K562 (cell line): ENCODE data around the gene PPP4R1. TPM values are rescaled to one million over a fixed set of nuclear protein-coding genes. Genes with fewer than 3 reads are reported as not detected.

ENCODE experiments used
- CHD7 ChIP-seq: fragments of 200-600 bp; sonication (generic); IDR thresholded peaks from one replicate; pipeline ENCODE4 v1.6.1; 2012; ENCODE audit warnings: mild to moderate bottlenecking, low read depth, low read length, inconsistent platforms
- ESRRB ChIP-seq: fragments of 250-450 bp; sonication (Bioruptor Pico); IDR thresholded peaks from 2 replicates; pipeline ENCODE4 v1.5.0; 2020; ENCODE audit warnings: mild to moderate bottlenecking, moderate library complexity, borderline replicate concordance
- MECOM ChIP-seq: fragments of 250-450 bp; sonication (Bioruptor Pico); IDR thresholded peaks from 2 replicates; pipeline ENCODE4 v1.8.0; 2022; ENCODE audit warnings: inconsistent platforms
- NR1H2 ChIP-seq: sonication (generic); formaldehyde crosslinking; IDR thresholded peaks from 2 replicates; pipeline ENCODE4 v1.4.0; 2020; ENCODE audit warnings: mild to moderate bottlenecking, missing genetic modification reagents
- POLR2AphosphoS5 ChIP-seq: IDR thresholded peaks from 2 replicates; pipeline ENCODE4 v1.6.1; 2011; ENCODE audit warnings: mild to moderate bottlenecking, low read depth, low read length, moderate library complexity; ENCODE audit not compliant: control insufficient read depth, insufficient read depth
- YBX1 ChIP-seq: fragments of 450-650 bp; IDR thresholded peaks from 2 replicates; pipeline ENCODE4 v1.7.1; 2016; ENCODE audit warnings: mild to moderate bottlenecking
- ZFP91 ChIP-seq: sonication (generic); formaldehyde crosslinking; IDR thresholded peaks from 2 replicates; pipeline ENCODE4 v1.8.0; 2022; ENCODE audit warnings: mild to moderate bottlenecking, missing genetic modification reagents
- polyA plus RNA-seq, 8 experiments: library from polyadenylated mRNA; depleted of rRNA in 4 of 8; stranded (reverse) in 5 of 8; unstranded in 3 of 8; fragments of >200 nt; fragmentation: Nextera tagmentation in 2 of 8; fragmentation: Illumina TruSeq in 1 of 8; extraction: Ambion mirVana in 2 of 8; extraction: Trizol in 1 of 8; gene quantifications; 2 replicates each; pipeline versions ENCODE4 v1.2.1 to v1.2.3, GENCODE V29; 2011 to 2014; ENCODE audit warnings: inconsistent platforms in 1 of 8, missing spikeins in 1 of 8
- total RNA-seq, 7 experiments: library from RNA; depleted of rRNA in 6 of 7; stranded (reverse); fragments of >200 nt in 6 of 7; fragmentation: Illumina TruSeq in 2 of 7; extraction: Trizol in 2 of 7; gene quantifications; 2 replicates each; pipeline versions ENCODE4 v1.2.1 to v1.2.3, GENCODE V29; 2011 to 2021; ENCODE audit warnings: low replicate concordance in 1 of 7
- TF ChIP-seq, protein P1 (sequence below), 2 experiments: IDR thresholded peaks in 1 of 2; conservative IDR thresholded peaks in 1 of 2; 2 replicates each; pipeline ENCODE4 v1.6.1; 2016; ENCODE audit warnings: low read depth in 2 of 2, mild to moderate bottlenecking in 1 of 2, missing compliant biosample characterization in 1 of 2, missing genetic modification characterization in 1 of 2, moderate library complexity in 1 of 2
- TF ChIP-seq, protein P2 (sequence below): sonication (generic); formaldehyde crosslinking; IDR thresholded peaks from 2 replicates; pipeline ENCODE4 v1.8.1; 2022; ENCODE audit warnings: missing genetic modification reagents

PPP4R1 gene
- total and polyA plus RNA-seq, 9 of the 15 experiments (the other 6 are each of a cell fraction or from before 2014, with no cell fraction given): 23.5 to 136 (median 84.5) TPM

DNA sequence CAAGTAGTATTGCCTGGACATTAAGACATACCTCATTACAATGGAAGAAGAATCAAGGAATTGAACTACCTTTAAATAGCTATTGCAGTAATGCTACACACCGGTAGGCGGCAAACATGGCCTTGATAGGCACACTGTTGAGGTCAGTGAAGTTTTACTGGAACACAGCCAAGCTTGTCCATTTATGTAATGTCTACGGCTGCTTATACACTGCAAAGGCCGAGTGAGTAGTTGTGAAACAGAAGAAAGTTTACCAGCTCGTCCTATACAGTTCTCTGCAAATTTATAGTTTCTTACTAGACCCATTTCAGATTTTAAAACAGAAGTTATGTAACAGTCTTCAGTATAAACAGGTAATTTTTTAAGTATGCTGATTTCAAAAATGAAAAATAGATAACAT is 38.8 kb downstream of the PPP4R1 start (continued):
- TF ChIP-seq ZFP91 (CRISPR knock-in tag) (no peak), NR1H2 (CRISPR knock-in tag) (no peak), CHD7 (no peak), MECOM (CRISPR knock-in tag) (no peak), ESRRB (CRISPR knock-in tag) (no peak), POLR2AphosphoS5 (peak; percentile 50; the same call in 1 of the 2 replicates), YBX1 (no peak)
- TF ChIP-seq, protein P1, sequence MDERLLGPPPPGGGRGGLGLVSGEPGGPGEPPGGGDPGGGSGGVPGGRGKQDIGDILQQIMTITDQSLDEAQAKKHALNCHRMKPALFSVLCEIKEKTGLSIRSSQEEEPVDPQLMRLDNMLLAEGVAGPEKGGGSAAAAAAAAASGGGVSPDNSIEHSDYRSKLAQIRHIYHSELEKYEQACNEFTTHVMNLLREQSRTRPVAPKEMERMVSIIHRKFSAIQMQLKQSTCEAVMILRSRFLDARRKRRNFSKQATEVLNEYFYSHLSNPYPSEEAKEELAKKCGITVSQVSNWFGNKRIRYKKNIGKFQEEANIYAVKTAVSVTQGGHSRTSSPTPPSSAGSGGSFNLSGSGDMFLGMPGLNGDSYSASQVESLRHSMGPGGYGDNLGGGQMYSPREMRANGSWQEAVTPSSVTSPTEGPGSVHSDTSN (CRISPR knock-in tag; IDR thresholded peaks at IDR 0.05; ENCODE audit: low read depth): no peak
- TF ChIP-seq, protein P1 (tag; conservative IDR thresholded peaks at IDR 0.05; ENCODE audit: low read depth): 0 out of 2 replicates have a peak, but pooled peaks have one; percentile 51
- TF ChIP-seq, protein P2, sequence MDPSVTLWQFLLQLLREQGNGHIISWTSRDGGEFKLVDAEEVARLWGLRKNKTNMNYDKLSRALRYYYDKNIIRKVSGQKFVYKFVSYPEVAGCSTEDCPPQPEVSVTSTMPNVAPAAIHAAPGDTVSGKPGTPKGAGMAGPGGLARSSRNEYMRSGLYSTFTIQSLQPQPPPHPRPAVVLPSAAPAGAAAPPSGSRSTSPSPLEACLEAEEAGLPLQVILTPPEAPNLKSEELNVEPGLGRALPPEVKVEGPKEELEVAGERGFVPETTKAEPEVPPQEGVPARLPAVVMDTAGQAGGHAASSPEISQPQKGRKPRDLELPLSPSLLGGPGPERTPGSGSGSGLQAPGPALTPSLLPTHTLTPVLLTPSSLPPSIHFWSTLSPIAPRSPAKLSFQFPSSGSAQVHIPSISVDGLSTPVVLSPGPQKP (CRISPR knock-in tag): no peak
